Measurements from ENCODE around the gene EIF3L.

EIF3L gene

DNA sequence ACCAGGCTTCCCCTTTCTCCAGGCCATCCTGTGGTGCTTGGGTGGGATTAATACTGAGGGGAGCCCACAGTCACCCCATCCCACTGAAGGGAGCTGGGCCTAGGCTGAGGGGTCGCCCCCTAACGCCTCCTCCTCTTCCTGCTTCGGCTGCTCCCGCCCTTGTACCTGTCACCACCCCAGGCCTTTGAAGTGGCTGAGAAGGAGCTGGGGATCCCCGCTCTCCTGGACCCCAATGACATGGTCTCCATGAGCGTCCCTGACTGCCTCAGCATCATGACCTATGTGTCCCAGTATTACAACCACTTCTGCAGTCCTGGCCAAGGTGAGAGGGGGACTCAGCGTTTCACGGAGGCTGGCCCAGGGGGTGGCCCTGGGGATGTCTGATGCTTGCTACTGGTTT lies 63.0 kb downstream of the EIF3L start:
- Histone ChIP-seq H3K27me3 (ENCODE audit: insufficient read depth, poor library complexity, severe bottlenecking) (no peaks in the 10 kb centered on the region), H3K27ac (ENCODE audit: poor library complexity, severe bottlenecking) (no peak overlapping the region), H3K4me3 (ENCODE audit: severe bottlenecking) (no peak overlapping the region), H3K9me3 (ENCODE audit: severe bottlenecking) (no peaks in the 10 kb centered on the region), H3K4me1 (ENCODE audit: insufficient read depth, poor library complexity, severe bottlenecking) (no peaks in the 10 kb centered on the region), H3K36me3 (ENCODE audit: low read depth) (peaks cover 94% of the 10 kb centered on the region)
- DNase-seq (ENCODE audit: low spot score) (no peak), ATAC-seq (ENCODE audit: low read depth) (no peak)
- TF ChIP-seq, protein P1, sequence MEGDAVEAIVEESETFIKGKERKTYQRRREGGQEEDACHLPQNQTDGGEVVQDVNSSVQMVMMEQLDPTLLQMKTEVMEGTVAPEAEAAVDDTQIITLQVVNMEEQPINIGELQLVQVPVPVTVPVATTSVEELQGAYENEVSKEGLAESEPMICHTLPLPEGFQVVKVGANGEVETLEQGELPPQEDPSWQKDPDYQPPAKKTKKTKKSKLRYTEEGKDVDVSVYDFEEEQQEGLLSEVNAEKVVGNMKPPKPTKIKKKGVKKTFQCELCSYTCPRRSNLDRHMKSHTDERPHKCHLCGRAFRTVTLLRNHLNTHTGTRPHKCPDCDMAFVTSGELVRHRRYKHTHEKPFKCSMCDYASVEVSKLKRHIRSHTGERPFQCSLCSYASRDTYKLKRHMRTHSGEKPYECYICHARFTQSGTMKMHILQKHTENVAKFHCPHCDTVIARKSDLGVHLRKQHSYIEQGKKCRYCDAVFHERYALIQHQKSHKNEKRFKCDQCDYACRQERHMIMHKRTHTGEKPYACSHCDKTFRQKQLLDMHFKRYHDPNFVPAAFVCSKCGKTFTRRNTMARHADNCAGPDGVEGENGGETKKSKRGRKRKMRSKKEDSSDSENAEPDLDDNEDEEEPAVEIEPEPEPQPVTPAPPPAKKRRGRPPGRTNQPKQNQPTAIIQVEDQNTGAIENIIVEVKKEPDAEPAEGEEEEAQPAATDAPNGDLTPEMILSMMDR (IDR thresholded peaks at IDR 0.05; ENCODE audit: poor library complexity, severe bottlenecking), result no peak

DNA sequence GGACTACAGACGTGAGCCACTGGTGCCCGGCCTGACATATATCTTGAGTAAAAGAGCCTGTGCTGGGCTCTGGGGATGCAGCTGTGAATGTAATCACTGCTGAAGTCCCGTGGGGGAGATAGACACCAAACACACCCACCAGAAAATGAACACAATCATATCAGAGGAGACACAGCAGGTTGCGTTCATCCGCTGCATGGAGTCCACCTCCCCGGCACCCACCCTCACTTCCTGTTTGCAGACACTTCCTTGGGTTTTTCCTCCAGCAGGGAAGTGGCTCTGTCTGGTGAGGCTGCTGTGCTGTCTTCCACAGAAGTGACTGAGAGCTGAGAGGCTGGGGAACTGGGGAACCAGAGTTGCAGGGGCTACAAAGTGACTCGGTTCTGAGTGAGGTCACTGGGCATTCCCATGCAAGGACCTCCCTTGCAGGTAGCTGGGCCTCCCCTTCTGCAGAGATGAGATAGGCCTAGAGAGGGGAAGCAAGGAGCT lies 64.1 kb downstream of the EIF3L start:
- H3K36me3 ChIP-seq (ENCODE audit: low read depth), result peaks cover 94% of the 10 kb centered on the region
- H3K27ac ChIP-seq (ENCODE audit: poor library complexity, severe bottlenecking), result peak overlapping the region; percentile 7
- H3K4me3 ChIP-seq (ENCODE audit: severe bottlenecking), result no peak overlapping the region
- H3K27me3 ChIP-seq (ENCODE audit: insufficient read depth, poor library complexity, severe bottlenecking), result no peaks in the 10 kb centered on the region
- no peaks in the 10 kb centered on the region for H3K4me1 ChIP-seq (ENCODE audit: insufficient read depth, poor library complexity, severe bottlenecking)
- no peaks in the 10 kb centered on the region for H3K9me3 ChIP-seq (ENCODE audit: severe bottlenecking)
- DNase-seq (ENCODE audit: low spot score), result no peak
- TF ChIP-seq, protein P1 (IDR thresholded peaks at IDR 0.05; ENCODE audit: poor library complexity, severe bottlenecking), result no peak
- no peak for ATAC-seq (ENCODE audit: low read depth)

DNA sequence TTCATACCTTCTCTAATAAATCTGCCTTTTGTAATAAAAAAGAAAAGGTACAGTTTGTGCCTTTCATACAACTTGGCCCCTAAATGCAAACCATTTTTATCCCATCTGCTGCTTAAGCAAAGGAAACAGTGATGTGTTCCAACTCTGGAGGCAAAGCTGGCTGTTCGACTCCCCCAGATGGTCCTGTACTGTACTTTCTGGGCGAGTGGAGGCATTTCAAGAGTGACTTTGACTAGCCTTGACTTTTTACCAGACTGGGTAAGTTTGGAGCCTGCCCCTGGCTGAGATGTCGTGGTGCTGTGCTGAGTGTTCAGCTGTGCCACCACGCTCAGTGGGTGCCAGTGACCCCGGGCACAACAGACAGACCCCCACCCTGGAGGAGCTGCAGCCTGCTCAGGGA lies 67.1 kb downstream of the EIF3L start:
- ATAC-seq (ENCODE audit: low read depth), result no peak
- no peaks in the 10 kb centered on the region for H3K4me1 ChIP-seq (ENCODE audit: insufficient read depth, poor library complexity, severe bottlenecking)
- no peaks in the 10 kb centered on the region for H3K9me3 ChIP-seq (ENCODE audit: severe bottlenecking)
- TF ChIP-seq, protein P1 (IDR thresholded peaks at IDR 0.05; ENCODE audit: poor library complexity, severe bottlenecking), result no peak
- no peak for DNase-seq (ENCODE audit: low spot score)
- H3K27me3 ChIP-seq (ENCODE audit: insufficient read depth, poor library complexity, severe bottlenecking), result no peaks in the 10 kb centered on the region
- no peak overlapping the region for H3K27ac ChIP-seq (ENCODE audit: poor library complexity, severe bottlenecking)
- H3K4me3 ChIP-seq (ENCODE audit: severe bottlenecking), result no peak overlapping the region
- H3K36me3 ChIP-seq (ENCODE audit: low read depth), result peaks cover 95% of the 10 kb centered on the region

DNA sequence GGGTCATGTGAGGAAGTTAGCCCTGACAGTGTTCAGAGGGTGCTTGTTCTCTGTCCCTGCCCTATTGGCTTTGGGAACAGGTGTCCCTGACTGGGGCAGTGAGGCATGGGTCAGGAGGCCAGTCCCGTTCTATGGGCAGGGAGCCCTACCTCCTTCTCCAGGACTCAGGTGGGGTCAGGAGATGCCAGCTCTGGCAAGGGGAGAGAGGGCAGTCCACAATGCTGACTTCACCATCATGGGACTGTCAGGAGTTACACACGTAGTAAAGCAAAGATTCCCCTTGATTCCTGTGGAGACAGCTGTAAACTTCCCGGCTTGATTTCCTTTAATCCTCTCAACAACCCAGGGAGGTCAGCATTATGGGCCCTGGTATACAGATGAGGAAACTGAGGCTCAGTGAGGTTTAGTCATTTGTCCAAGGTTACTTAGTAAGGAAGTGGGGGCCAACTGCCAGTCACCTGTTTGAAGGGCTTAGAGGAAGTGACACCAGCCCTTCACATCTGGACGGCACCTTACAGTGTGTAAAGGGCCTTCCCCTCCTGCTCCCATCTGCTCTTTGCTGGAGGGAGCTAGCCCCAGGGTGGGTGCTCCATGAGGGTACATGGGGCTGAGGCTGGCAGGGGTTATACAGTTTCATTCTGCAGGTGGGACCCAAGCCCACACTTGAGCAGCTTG lies 68.8 kb downstream of the EIF3L start:
- DNase-seq (ENCODE audit: low spot score), result no peak
- ATAC-seq (ENCODE audit: low read depth), result no peak
- H3K9me3 ChIP-seq (ENCODE audit: severe bottlenecking), result no peaks in the 10 kb centered on the region
- TF ChIP-seq, protein P1 (IDR thresholded peaks at IDR 0.05; ENCODE audit: poor library complexity, severe bottlenecking), result no peak
- H3K27me3 ChIP-seq (ENCODE audit: insufficient read depth, poor library complexity, severe bottlenecking), result no peaks in the 10 kb centered on the region
- H3K4me3 ChIP-seq (ENCODE audit: severe bottlenecking), result no peak overlapping the region
- H3K36me3 ChIP-seq (ENCODE audit: low read depth), result peaks cover 90% of the 10 kb centered on the region
- no peak overlapping the region for H3K27ac ChIP-seq (ENCODE audit: poor library complexity, severe bottlenecking)
- H3K4me1 ChIP-seq (ENCODE audit: insufficient read depth, poor library complexity, severe bottlenecking), result no peaks in the 10 kb centered on the region

DNA sequence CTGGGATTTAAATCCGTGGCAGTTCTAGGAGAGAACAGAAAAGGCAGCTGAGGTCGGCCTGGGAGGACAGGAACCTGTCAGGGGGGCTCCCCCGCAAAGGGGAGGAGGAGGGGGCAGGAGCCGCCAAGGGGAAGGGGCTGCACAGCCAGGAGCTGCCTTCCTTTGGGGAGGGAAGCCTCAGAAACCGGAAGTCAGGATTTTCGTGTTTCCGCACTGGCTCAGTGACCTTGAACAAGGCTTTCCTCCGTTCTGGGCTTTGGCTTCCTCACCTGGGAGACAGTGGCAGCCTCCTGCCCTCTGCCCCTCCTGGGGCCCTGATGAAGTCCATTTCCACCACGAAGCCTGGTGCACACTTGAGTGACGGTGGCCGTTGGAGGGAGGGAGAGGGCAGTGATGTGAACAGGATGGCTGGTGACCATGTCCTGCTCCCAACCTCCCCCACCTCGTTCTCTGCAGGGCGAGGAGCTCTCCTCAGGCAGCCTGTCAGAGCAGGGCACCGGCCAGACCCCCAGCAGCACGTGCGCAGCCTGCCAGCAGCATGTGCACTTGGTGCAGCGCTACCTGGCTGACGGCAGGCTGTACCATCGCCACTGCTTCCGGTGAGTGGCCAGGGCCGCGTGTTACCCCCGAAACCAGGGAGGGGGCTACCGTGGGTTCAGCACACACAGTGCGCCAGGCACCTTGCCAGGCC lies 69.5 kb downstream of the EIF3L start:
- H3K27me3 ChIP-seq (ENCODE audit: insufficient read depth, poor library complexity, severe bottlenecking), result no peaks in the 10 kb centered on the region
- no peak for ATAC-seq (ENCODE audit: low read depth)
- DNase-seq (ENCODE audit: low spot score), result no peak
- no peaks in the 10 kb centered on the region for H3K4me1 ChIP-seq (ENCODE audit: insufficient read depth, poor library complexity, severe bottlenecking)
- no peaks in the 10 kb centered on the region for H3K9me3 ChIP-seq (ENCODE audit: severe bottlenecking)
- H3K4me3 ChIP-seq (ENCODE audit: severe bottlenecking), result no peak overlapping the region
- peaks cover 90% of the 10 kb centered on the region for H3K36me3 ChIP-seq (ENCODE audit: low read depth)
- H3K27ac ChIP-seq (ENCODE audit: poor library complexity, severe bottlenecking), result no peak overlapping the region
- TF ChIP-seq, protein P1 (IDR thresholded peaks at IDR 0.05; ENCODE audit: poor library complexity, severe bottlenecking), result no peak
